Trophoblast cell (in vitro differentiated cells and primary cell): ENCODE measurements around the gene TBL3.

ENCODE experiments used
- DNase-seq, 2 donors: peaks; one replicate each; pipeline ENCODE4 v3.0.0-alpha.2; 2016
- H2AFZ ChIP-seq: 2 replicates; pipeline ENCODE4 v1.6.1; 2013; ENCODE audit warnings: low read length, moderate library complexity, mild to moderate bottlenecking; ENCODE audit not compliant: insufficient read depth, poor library complexity
- H2AK5ac ChIP-seq: 2 replicates; pipeline ENCODE4 v1.6.1; 2013; ENCODE audit warnings: mild to moderate bottlenecking, low read length
- H2BK120ac ChIP-seq: 2 replicates; pipeline ENCODE4 v1.6.1; 2013; ENCODE audit warnings: low read length, mild to moderate bottlenecking, moderate library complexity; ENCODE audit not compliant: insufficient read depth, poor library complexity
- H2BK12ac ChIP-seq: 2 replicates; pipeline ENCODE4 v1.6.1; 2013; ENCODE audit warnings: mild to moderate bottlenecking, low read length, moderate library complexity
- H2BK5ac ChIP-seq: 2 replicates; pipeline ENCODE4 v1.6.1; 2013; ENCODE audit warnings: low read length, low read depth, moderate library complexity, mild to moderate bottlenecking; ENCODE audit not compliant: poor library complexity
- H3K14ac ChIP-seq: 2 replicates; pipeline ENCODE4 v1.6.1; 2013; ENCODE audit warnings: mild to moderate bottlenecking, low read length
- H3K18ac ChIP-seq: 2 replicates; pipeline ENCODE4 v1.6.1; 2013; ENCODE audit warnings: mild to moderate bottlenecking, low read length
- H3K23ac ChIP-seq: 2 replicates; pipeline ENCODE4 v1.6.1; 2013; ENCODE audit warnings: low read length
- H3K27ac ChIP-seq: 2 replicates; pipeline ENCODE4 v1.5.1; 2013; ENCODE audit warnings: low read depth, mild to moderate bottlenecking, inconsistent platforms, low read length, moderate library complexity
- H3K27me3 ChIP-seq: 2 replicates; pipeline ENCODE4 v1.6.1; 2013; ENCODE audit warnings: inconsistent platforms, mild to moderate bottlenecking, low read length, moderate library complexity; ENCODE audit not compliant: insufficient read depth
- H3K36me3 ChIP-seq, 2 experiments: 1 replicate in 1 of 2; 2 replicates in 1 of 2; pipeline ENCODE4 v1.6.1; 2013; ENCODE audit warnings: low read length in 2 of 2, mild to moderate bottlenecking in 2 of 2, moderate library complexity in 1 of 2; ENCODE audit not compliant: insufficient read depth in 2 of 2, control insufficient read depth in 1 of 2
- H3K4ac ChIP-seq: 2 replicates; pipeline ENCODE4 v1.6.1; 2013; ENCODE audit warnings: low read depth, mild to moderate bottlenecking, low read length, moderate library complexity
- H3K4me1 ChIP-seq, 2 experiments: 1 replicate in 1 of 2; 2 replicates in 1 of 2; pipeline ENCODE4 v1.6.1; 2013; ENCODE audit warnings: low read length in 2 of 2, mild to moderate bottlenecking in 2 of 2, moderate library complexity in 1 of 2; ENCODE audit not compliant: insufficient read depth in 2 of 2, control insufficient read depth in 1 of 2
- H3K4me2 ChIP-seq: 2 replicates; pipeline ENCODE4 v1.6.1; 2013; ENCODE audit warnings: inconsistent platforms, mild to moderate bottlenecking, low read length, moderate library complexity
- H3K4me3 ChIP-seq: 2 replicates; pipeline ENCODE4 v1.5.1; 2013; ENCODE audit warnings: mild to moderate bottlenecking, low read depth, low read length, inconsistent platforms
- H3K79me1 ChIP-seq: one replicate; pipeline ENCODE4 v1.6.1; 2013; ENCODE audit warnings: low read length
- H3K79me2 ChIP-seq: 2 replicates; pipeline ENCODE4 v1.6.1; 2013; ENCODE audit warnings: low read length, mild to moderate bottlenecking; ENCODE audit not compliant: control insufficient read depth, insufficient read depth, poor library complexity
- H3K9ac ChIP-seq: 2 replicates; pipeline ENCODE4 v1.6.1; 2013; ENCODE audit warnings: mild to moderate bottlenecking, low read length
- H3K9me3 ChIP-seq: 2 replicates; pipeline ENCODE4 v1.6.1; 2013; ENCODE audit warnings: low read depth, mild to moderate bottlenecking, control low read depth, inconsistent platforms, low read length; ENCODE audit not compliant: insufficient read depth
- H4K12ac ChIP-seq: 2 replicates; pipeline ENCODE4 v1.6.1; 2013; ENCODE audit warnings: low read depth, mild to moderate bottlenecking, low read length, moderate library complexity
- H4K8ac ChIP-seq: 2 replicates; pipeline ENCODE4 v1.6.1; 2013; ENCODE audit warnings: low read depth, mild to moderate bottlenecking, low read length, moderate library complexity
- H4K91ac ChIP-seq: one replicate; pipeline ENCODE4 v1.6.1; 2013; ENCODE audit warnings: low read depth, mild to moderate bottlenecking, low read length, moderate library complexity
- WGBS: extraction: QIAGEN DNeasy Blood & Tissue Kit; methylation state at CpG from one replicate; pipeline ENCODE4 v1.1.7; 2013; ENCODE audit warnings: missing lambda C conversion rate; ENCODE audit not compliant: insufficient read length, insufficient coverage; ENCODE audit errors: extremely low coverage; 5-methylcytosine and 5-hydroxymethylcytosine counted together

TBL3 gene

DNA sequence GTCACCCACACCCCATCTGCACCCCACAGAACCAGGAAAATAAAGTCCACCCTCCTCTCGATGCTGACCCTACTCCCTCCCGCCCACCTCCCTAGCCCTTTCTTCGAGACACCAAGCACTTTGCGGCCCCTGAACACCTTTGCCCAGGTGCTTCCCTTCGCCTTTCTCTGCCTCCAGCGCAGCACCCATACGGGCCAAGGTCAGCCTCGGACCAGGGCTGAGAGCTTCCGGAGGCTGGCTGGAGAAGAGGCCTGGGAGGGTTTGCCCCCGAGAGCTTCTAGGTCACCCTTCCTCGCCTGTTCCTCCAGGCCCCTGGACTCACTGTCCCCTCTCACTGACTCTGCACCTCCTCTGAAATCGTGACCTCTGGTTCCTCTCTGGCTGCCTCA is 52.2 kb downstream of the TBL3 start:
- DNase-seq = no peak
- peak overlapping the region; percentile 26 for H3K4ac ChIP-seq
- H3K27ac ChIP-seq = no peak overlapping the region
- no peak overlapping the region for H3K18ac ChIP-seq
- no peak overlapping the region for H3K4me3 ChIP-seq
- peak overlapping the region; percentile 54 for H4K12ac ChIP-seq
- H4K8ac ChIP-seq = peak overlapping the region; percentile 82
- peaks cover 18% of the 10 kb centered on the region for H3K79me1 ChIP-seq
- H2BK120ac ChIP-seq = peak overlapping the region; percentile 24
- peaks cover 29 to 31% of the 10 kb centered on the region in 2 experiments for H3K4me1 ChIP-seq
- H3K79me2 ChIP-seq = peaks cover 3% of the 10 kb centered on the region
- no peaks in the 10 kb centered on the region for H3K36me3 ChIP-seq
- H4K91ac ChIP-seq = peak overlapping the region; percentile 63
- H3K9me3 ChIP-seq = peaks cover 5% of the 10 kb centered on the region
- peak overlapping the region; percentile 12 for H2AK5ac ChIP-seq
- H2BK5ac ChIP-seq = peak overlapping the region; percentile 48
- no peak overlapping the region for H3K23ac ChIP-seq
- no peak overlapping the region for H3K4me2 ChIP-seq
- peak overlapping the region; percentile 66 for H2BK12ac ChIP-seq
- peaks cover 18% of the 10 kb centered on the region for H3K27me3 ChIP-seq
- H2AFZ ChIP-seq = no peak overlapping the region
- H3K14ac ChIP-seq = peak overlapping the region; percentile 63
- WGBS = no CpG with 5 or more reads among the region's 12 CpGs
- no peak overlapping the region for H3K9ac ChIP-seq

- Histone ChIP-seq H2BK120ac (no peak overlapping the region), H3K27ac (no peak overlapping the region), H3K23ac (no peak overlapping the region), H3K4me3 (no peak overlapping the region), H3K36me3 (peaks cover 5 to 8% of the 10 kb centered on the region in 2 experiments), H2AK5ac (peak overlapping the region; percentile 3), H3K27me3 (peaks cover 6% of the 10 kb centered on the region), H4K8ac (no peak overlapping the region), H4K12ac (no peak overlapping the region), H3K79me2 (peaks cover 3% of the 10 kb centered on the region), H3K79me1 (peaks cover 18% of the 10 kb centered on the region), H3K14ac (no peak overlapping the region), H3K4me1 (peaks cover 21 to 24% of the 10 kb centered on the region in 2 experiments), H3K18ac (no peak overlapping the region), H4K91ac (no peak overlapping the region), H3K9ac (no peak overlapping the region), H3K4ac (no peak overlapping the region), H3K9me3 (peaks cover 4% of the 10 kb centered on the region), H2AFZ (no peak overlapping the region), H3K4me2 (no peak overlapping the region), H2BK5ac (no peak overlapping the region), H2BK12ac (no peak overlapping the region)
- DNase-seq = no peak
- WGBS = no CpG with 5 or more reads among the region's 14 CpGs
Observed at GRCh38 chr16:2025251-2025650, 53.4 kb downstream of the TBL3 start.

- Histone ChIP-seq H2AK5ac (peak overlapping the region; percentile 36), H3K79me1 (peaks cover 18% of the 10 kb centered on the region), H3K9me3 (peaks cover 3% of the 10 kb centered on the region), H4K12ac (no peak overlapping the region), H2BK5ac (no peak overlapping the region), H3K27me3 (no peaks in the 10 kb centered on the region), H3K4me3 (no peak overlapping the region), H3K36me3 (peaks cover 5 to 8% of the 10 kb centered on the region in 2 experiments), H3K9ac (no peak overlapping the region), H2BK120ac (peak overlapping the region; percentile 17), H2BK12ac (peak overlapping the region; percentile 61), H3K27ac (no peak overlapping the region), H3K4me1 (peaks cover 17 to 24% of the 10 kb centered on the region in 2 experiments), H3K4me2 (no peak overlapping the region), H3K4ac (no peak overlapping the region), H4K91ac (peak overlapping the region; percentile 53), H3K23ac (no peak overlapping the region), H2AFZ (no peak overlapping the region), H3K79me2 (peaks cover 3% of the 10 kb centered on the region), H4K8ac (peak overlapping the region; percentile 2), H3K14ac (no peak overlapping the region), H3K18ac (no peak overlapping the region)
- no CpG with 5 or more reads among the region's 16 CpGs for WGBS
- DNase-seq = no peak
Observed at GRCh38 chr16:2025878-2026460, 54.1 kb downstream of the TBL3 start.

DNA sequence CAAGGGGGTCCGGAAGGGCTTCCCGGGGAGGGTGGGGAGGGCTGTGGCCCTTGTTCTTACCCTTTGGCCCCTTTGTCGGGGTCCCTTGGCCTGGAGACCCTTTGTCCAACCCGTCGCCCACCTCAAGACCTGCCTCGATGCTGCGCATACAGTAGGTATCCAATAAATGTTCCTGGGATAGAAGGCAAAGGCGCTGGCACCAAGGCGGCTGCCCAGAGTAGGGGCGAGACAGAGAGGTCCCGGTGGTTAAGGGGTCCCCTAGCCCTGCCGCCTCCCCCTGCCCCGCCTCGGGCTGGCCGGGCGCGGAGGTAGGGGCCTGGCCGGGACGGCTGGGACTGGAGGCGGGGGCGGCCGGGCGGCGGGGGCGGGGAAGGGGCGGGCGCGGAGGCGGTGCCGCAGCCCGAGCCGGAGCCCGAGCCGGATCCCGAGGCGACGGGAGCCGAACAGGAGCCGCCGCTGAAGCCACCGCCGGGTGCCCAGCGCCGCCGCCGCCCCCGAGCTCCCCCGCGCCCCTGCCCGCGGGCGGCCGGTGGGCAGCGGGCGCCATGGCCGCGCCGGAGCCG is 54.7 kb downstream of the TBL3 start, which contains the start of gene NHERF2:
NHERF2 (plus strand) TSS at position 442 of the 563 bp plus-strand sequence; CDS start at position 546, 104 bp downstream.
- Histone ChIP-seq H3K79me1 (peaks cover 18% of the 10 kb centered on the region), H2AK5ac (peak within 1 kb of the TSS; percentile 66), H3K4me1 (peaks cover 17 to 24% of the 10 kb centered on the region in 2 experiments), H3K79me2 (peaks cover 3% of the 10 kb centered on the region), H3K9me3 (peaks cover 3% of the 10 kb centered on the region), H2BK5ac (no peak within 1 kb of the TSS), H3K4me2 (peak within 1 kb of the TSS; percentile 77), H3K27me3 (no peaks in the 10 kb centered on the region), H3K4ac (no peak within 1 kb of the TSS), H3K4me3 (peak within 1 kb of the TSS; percentile 57), H3K23ac (peak within 1 kb of the TSS; percentile 3), H3K18ac (peak within 1 kb of the TSS; percentile 36), H3K14ac (peak within 1 kb of the TSS; percentile 35), H3K9ac (no peak within 1 kb of the TSS), H2BK12ac (peak within 1 kb of the TSS; percentile 61), H4K12ac (peak within 1 kb of the TSS; percentile 34), H3K36me3 (peaks cover 5 to 8% of the 10 kb centered on the region in 2 experiments), H2AFZ (peak within 1 kb of the TSS; percentile 40), H4K8ac (peak within 1 kb of the TSS; percentile 74), H2BK120ac (peak within 1 kb of the TSS; percentile 34), H4K91ac (peak within 1 kb of the TSS; percentile 53), H3K27ac (no peak within 1 kb of the TSS)
- no CpG with 5 or more reads among the region's 59 CpGs for WGBS
- peak in 1 of 2 donors; percentile 46 for DNase-seq
